HG03135 (cell line): ENCODE data around the gene CYTH1.
A peak's percentile ranks its signal among the peaks of the same experiment; 100 is the strongest.

ENCODE experiments used
- ATAC-seq: cut with Tn5 transposase; IDR thresholded peaks from one replicate; pipeline ENCODE4 v1.9.1; 2021; ENCODE audit warnings: mild to moderate bottlenecking, moderate library complexity; ENCODE audit not compliant: unreplicated experiment

CYTH1 gene

DNA sequence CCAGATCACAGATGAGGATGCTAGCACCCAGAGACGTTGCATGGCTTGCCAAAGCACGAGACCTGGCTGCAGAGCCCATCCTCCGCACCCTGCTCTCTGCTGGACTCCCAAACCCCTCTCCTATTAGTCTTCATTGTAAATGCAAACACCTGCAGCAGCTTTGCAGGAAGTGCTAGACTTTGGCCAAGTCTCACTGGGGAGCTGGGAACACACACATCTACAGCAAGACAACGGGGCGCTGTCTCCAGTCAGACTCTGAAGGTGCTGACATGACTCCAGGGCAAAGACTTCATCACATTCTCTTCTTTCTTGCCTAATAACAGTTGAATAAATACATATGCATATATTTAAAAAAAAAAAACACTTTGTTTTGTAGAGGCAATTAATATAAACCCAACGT is 43.8 kb downstream of the CYTH1 start:
- ATAC-seq: no peak

DNA sequence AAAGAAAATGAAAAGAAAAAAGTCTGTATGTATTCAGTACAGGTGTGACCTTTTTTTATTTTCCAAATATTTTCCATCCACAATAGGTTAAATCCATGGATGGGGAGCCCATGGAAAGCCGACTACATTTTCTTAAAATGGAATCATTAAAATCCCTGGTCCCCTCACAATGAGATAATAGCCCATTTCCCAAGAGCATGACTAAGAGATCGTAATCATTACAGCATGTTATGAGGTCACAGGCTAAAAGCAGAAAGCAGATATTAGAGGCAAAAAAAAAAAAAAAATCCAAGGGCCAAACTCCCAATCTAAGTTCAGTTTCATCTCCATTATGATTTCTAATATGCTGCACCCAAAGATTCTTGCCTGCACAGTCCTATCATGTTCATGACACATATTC is 44.7 kb downstream of the CYTH1 start:
- ATAC-seq: no peak

DNA sequence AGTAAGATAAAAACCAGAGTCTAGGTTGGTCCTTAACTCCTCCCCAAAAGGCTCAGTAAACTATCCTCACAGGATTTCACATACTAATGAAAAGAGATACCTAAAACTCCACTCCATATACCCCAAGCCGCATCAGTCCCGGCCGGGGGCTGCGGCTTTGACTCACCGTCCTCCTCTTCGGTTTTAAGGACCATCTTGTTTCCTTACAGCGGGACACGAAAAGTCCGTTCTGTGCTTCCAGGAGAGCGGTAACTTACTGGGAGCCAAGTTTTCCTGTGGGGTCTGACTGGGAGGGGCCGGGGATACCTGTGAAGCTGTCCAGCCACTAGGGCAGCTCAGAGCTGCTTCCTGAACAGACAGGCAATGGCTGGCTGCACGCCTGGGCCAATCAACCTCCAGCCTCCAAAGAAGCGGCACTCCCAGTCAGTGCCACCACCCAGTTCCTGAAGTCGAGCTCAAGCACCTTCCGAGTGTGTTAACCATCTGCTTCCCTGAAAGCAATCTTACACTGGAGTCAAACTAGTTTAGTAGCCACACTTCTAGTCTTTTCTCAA is 45.5 kb downstream of the CYTH1 start:
- peak; percentile 58 for ATAC-seq

DNA sequence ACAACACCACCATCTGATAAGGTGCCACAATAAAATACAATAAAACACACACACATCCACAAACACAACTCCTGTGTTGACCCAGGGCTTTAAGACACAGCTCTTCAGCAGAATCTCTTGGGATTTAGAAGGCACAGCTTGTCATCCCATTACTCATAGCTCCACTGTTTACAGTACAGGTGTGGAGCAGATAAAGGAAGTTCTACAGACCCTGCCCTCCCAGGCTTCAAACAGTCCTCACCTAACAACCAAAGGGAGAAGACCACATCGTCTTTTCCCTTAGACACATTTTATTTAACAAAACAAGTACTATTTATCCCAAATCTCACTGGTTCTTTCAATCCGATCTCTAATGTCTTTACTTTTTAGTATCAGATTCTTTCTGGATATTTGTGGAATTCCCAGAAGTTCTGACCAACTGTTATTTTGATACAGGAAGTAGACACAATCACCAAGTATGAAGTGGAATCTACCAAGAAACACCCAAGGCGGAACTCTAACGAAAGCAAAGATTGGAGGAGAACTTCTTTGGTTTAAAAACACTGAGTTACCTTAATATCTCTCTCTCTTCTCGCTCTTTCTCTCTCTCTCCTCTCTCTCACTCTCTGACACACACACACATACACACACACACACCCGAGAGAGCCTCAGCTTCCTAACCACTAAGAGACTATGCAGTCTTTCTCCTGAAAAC is 46.1 kb downstream of the CYTH1 start:
- no peak for ATAC-seq

DNA sequence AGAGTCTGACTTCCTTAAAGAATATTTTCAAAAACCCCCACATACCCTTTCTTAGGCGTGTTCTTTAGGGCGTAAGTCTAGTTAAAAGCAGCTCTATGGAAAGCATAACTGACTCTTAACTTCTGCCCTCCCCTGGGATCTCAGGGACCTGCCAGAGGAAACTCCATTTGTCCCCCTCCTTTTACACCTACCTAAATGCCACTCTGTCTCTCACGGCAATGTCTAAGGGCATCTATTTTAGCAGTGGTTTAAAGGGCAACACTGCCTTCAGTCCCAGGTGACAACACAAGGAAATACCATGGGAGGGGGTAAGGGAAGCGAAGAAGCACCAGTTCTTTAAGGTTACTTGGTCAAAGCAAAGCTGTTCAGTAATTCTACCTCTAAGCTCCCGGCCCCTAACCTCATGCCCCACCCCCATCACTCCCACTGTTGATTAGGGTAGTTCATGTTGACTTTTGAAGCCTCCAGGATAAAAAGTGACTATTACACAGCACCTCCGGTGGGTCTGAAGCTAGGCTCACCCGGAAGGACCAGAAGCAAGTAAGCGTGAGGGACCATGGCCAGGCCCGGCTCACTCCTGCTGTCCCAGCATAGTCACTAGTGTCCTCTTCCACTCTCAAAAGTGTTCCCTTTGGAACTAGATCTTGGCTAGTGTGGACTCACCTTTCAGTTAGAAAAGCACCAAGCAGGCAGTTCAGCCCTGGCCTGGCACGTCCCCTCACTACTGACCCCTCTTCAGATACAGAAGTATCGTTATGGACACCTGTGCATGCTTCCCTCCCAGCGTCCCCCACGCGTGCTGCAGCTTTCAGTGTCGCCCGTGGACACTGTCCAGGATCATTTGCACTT is 47.1 kb downstream of the CYTH1 start:
- no peak for ATAC-seq

DNA sequence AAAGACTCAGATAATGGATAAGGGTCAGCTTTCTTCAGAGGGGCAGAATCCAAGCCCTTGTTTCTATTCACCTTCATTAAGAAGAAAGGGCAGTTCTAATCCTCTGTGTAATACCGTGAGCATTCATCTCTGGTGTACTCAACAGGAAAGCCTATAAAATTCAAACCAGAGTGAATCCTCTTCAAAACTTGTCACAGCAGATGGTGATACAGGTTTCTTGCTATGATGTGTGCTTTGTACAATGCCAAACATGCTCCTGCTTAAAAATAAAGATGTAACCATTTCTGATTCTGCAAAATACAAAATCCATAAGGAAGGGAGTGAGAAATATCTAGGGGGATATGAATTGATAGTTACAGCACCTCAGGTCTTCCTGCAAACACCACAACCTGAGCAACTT is 49.7 kb downstream of the CYTH1 start:
- ATAC-seq: no peak

DNA sequence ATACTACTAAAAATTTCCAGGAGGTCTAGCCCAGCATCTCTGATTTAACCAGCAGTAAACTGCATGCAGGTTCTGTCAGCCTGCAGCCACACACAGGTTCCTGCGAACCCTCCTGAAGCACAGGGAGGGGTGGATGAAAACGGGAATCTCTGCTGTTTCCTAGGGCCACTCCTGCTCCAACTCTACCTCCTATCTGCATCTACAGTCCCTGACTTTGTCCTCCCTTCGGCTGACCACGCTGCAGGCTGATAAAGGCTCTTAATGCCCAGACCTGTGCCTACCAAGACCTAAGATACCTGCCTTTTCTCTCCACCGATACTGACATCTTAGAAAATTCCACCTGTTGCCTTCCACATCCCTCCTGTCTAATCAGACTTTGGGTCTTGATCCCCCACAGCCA is 50.2 kb downstream of the CYTH1 start:
- no peak for ATAC-seq

DNA sequence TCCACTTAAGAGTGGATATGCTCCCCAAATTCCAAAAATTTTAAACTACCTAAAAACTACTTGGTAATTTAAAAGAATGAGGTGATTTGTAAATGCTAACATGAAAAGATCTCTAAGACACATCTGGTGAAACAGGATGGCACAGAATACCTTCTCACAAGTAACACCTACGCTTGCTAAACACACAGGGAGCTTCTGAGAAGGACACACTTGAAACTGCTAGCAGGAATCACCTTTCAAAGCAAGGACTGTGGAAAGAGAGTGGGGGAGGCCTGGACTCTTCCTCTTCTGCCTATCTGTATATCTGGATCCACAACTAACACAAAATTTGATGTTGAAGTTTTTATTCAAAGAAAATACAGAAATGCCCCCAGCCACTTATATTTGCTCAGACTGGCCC is 52.4 kb downstream of the CYTH1 start:
- ATAC-seq: no peak

DNA sequence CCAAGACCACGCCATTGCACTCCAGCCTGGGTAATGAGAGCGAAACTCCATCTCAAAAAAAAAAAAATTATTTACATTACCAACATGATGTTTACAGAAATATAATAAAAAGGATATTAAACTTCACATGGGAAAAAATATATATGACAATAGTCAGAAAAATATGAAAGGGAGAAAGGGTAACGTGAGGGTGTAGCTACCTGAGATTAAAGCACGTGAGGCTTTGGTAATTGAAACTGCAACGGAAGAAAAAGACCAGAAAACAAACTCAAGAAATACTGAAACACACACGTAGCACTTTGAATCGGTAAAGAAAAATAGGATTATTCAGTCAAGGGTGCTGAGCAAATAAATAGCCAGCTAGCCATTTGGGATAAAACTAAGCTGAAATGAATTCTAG is 53.6 kb downstream of the CYTH1 start:
- ATAC-seq: no peak

DNA sequence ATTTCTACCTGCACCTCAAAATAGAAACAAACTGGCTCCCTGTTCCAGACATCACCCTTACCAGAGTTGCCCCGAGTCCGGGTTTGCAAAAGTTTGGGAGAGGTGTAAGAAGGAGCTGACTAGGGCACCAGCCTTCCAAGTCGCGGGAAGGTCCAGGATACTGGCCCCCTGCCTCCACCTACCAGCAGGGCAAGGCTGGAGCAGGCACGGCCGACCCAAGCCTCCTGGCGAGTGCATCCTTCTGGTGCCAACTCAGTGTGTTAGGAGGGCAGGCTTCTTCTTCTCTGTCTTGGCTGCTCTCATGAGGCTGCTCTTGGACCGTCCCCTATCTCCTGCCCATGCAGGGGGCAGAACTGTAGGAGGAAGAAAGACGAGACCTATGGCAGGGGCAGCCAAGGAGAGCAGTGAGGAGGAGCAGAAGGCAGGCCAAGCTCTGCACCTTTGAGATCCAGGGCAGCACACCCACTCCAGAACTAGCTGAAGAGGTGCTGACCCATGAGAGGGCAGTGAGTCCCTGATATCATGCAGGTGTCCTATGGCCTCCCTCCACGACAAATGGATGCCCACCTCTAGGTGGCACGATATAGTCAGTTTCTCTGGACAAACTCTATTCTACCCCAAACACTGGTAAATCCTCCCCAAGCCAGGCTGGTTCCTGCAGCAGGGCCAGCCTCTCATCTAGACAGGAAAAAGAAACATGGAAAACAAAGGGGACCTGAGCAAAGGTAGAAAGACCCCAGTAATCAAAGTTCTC is 54.4 kb downstream of the CYTH1 start:
- no peak for ATAC-seq

DNA sequence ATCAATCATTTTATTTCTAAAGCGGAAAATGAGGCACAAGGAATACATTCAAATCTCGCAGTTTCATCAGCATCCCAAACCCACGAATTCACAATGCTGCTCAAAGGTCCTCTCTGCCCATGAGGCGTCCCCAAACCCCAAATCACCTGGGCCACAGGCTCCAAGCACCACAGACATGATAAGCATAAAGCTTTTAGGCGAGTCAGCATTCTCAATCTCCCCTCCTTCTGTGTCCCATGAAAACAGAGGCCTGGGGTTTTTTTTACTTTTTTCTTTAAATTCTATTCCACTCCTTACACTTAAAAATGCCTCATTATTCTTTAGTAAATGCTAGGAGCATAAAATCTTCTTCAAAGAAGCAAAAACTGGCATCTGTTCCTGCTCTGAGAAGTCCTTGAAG is 55.0 kb downstream of the CYTH1 start:
- ATAC-seq: no peak

DNA sequence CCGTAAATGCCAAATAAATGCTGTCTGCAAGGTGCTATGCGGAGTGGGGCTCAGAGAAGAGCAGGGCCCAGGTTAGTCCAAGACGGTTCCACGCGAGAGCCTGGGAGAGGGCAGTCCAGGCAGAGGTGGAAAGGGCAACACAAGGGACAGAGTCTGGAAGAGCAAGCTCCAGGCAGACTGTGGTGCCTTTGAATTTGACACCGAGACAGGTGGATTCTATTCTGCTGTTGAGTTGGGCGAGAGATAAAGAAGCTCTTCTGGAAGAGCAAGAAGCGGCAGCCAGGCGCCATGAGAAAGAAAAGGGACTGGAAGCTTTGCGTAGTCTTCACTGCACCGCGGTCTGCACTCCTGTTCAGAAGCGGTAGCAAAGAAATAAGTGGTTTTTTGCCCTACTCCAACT is 55.6 kb downstream of the CYTH1 start:
- ATAC-seq: no peak

DNA sequence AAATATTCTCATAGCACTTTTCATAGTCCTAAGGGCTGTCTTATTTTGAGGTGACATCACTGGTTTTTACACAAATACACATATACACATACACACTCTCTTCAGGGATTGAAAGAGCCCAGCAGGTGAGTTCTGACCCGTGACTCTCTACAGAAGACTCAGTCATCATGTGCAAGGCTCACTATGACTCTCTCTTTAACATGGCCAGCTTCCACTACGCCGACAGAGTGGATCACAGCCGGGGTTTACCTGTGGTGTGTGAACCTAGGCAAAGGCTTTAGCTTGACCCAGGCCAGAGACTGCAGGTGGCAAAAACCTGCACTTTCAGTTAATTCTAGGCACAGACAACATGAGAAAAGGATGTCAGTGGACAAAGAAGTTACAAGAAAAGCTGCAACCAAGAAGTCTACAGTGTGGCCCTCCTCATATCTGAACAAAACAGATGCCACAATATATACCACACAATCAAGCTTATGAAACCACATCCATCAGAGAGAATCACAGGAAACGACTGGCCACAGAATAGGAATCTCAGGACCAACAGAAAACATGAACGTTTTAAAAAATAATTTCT is 56.5 kb downstream of the CYTH1 start:
- no peak for ATAC-seq

DNA sequence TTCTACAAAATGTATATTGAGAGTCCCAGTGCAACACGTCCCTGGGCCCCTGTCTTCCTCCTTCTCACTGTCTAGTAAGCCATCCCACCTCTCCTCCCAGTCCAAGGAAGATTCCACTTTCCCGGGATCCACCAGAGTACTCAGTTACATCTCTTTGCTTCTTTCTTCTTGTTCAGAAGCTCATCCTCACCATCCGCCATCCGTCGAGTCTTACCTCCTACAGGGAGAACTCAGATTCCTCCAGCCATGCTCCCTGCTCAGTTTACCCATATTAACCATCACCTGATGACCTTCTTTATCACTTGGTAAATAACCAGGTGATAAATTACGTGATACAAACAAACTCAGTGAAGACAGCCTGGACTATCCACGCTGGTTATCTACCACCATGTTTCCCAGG is 57.1 kb downstream of the CYTH1 start:
- ATAC-seq: no peak

DNA sequence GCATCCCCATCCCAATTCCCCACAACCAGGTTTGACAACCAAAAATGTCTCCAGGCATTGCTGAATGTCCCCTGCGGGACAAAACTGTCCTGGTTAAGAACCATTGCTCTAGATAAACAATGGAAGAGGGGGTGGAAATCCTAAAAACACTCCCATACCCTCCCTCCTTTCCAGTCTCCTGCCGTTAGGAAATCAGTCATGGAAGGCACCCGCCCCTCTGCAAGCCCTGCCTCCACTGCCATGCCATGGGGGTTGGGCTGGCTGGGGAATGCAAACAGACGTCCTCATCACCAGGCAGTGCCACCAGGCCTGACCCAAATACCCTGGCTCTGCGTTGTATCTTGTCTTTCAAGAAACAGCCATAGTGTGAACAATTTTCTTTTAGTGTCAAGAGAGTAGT is 57.5 kb downstream of the CYTH1 start:
- ATAC-seq: no peak

DNA sequence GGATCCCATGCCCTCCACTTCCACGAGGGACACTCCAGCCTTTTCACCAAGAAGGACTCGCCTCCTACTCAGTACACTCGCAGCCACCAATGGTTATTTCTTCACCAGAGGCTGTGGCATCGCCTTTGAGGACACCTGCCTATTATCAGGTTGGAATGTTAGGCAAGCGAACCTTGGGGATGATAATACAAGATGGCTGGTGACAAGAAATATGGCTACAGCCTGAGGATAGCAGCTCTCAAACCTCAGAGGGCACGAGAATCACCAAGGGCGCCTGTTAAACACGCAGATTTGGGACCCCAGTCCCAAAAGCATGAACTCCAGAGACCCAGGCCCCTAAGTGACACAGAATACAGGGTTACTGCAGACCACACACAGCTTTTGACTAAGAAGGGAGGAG is 58.1 kb downstream of the CYTH1 start:
- ATAC-seq: no peak

DNA sequence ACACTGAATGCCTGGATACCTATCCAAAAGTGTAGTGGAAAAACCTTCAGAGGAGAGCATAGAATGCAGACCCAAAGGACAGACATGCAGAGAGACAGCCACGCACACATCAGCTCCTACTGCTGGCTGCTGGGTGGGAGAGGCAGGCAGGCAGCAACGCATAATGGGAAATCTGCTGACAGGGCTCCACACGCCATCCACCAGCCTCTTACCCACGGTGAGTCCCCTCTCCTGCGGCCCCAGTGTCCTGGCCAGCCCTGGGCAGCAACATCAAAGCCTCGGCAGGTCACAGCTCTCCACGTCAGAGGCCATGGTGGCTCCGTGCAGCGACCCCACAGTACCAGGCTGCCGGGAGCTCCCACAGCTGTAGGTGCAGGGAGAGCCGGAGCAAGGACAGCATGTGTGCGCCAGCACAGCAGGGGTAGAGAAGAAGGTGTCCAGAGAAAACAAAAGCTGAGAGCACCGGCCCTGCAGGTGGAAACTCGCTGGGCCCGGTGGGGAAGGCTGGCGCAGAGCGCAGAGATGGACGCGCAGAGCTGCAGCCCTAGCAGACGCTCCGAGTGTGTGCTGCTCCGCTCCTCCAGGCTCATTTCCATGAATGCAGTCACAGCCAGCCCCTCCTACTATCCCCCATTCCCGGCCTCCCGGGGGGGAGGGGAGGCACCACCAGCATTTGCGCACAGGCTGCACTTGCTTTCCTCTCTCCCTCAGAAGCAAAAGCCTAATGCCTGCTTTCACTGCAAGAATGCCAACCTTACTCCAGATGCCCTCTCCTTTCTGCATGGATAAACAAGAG is 58.9 kb downstream of the CYTH1 start:
- ATAC-seq: no peak

DNA sequence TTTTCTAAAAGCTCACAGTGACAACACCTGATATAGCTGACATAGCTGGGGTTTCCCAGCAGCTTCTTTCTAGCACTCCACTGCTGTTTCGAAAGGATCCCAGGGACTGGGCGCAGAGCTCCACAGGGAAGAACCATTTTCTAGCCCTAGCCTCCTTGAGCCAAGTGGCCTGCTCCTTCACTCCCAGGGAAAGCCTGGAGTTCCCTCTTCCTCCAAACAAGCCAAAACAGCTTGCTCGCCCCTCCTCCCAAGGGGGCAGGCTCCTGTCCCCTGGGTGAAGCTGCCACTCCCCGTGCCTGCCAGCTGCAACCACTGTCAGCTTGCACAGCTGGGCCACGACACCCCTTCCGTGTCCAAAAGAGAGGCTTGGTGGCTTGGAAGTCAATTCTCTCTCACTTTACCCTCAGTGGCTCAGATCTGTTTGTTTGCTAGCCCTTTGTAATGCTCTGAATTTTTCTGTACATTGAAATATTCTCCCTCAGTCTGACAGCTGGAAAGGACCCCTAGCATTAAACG is 59.8 kb downstream of the CYTH1 start:
- no peak for ATAC-seq

DNA sequence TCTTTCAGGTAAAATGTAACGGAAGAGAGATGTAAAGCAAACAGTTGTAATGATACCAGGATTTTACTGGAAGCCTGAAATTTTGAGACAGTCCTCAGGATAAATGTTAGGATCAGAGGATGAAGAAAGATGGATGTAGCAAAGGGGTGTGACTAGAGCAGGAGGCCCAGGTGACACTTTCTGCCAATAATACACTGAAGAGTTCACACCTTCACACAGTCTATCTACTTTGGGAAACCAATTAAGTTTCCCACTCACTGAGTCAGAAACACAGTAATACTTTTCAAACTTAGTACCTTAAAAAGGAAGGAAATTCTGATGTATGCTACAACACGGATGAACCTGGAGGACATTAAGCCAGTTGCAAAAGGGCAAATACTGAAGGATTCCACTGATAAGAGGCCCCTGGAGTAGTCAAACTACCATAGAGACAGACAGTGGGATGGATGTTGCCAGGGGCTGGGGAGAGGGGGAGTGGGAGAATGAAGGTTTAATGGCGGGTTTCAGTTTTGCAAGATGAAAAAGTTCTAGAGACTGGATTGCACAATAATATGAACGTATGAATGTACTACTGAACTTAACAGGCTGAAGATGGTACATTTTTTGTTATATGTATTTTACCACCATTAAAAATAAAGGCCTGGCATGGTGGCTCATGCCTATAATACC is 62.3 kb downstream of the CYTH1 start:
- ATAC-seq: no peak
